Stimulated activated memory B cell treated with anti-CD40 and anti-IgM and Interleukin-4, amounts not matched to agents 10 μg/mL and 1 μg/mL and 100 μg/mL, for 72 hours (primary cell): Measurements from ENCODE around the gene LPCAT3.
A peak's percentile ranks its signal among the peaks of the same experiment; 100 is the strongest.
"Not testable (repeated sequence)": the region's sequence is repeated elsewhere in the genome, so short reads cannot be mapped to it uniquely, and the experiment has no call there.

ENCODE experiments used
- ATAC-seq: fragments of 150-1000 bp; cut with Tn5 transposase; 2 replicates; pipeline ENCODE4 v1.10.0; 2021
- H3K27ac Mint-ChIP-seq: one replicate; pipeline ENCODE4 v1.8.0; 2022; ENCODE audit warnings: mild to moderate bottlenecking, mixed read lengths
- H3K27me3 Mint-ChIP-seq: one replicate; pipeline ENCODE4 v1.8.0; 2022; ENCODE audit warnings: mixed read lengths
- H3K36me3 Mint-ChIP-seq: one replicate; pipeline ENCODE4 v1.8.0; 2022; ENCODE audit warnings: mixed read lengths
- H3K4me1 Mint-ChIP-seq: one replicate; pipeline ENCODE4 v1.8.0; 2022; ENCODE audit warnings: mixed read lengths
- H3K4me3 Mint-ChIP-seq: one replicate; pipeline ENCODE4 v1.8.0; 2022; ENCODE audit warnings: mild to moderate bottlenecking, moderate library complexity, mixed read lengths
- H3K9me3 Mint-ChIP-seq: one replicate; pipeline ENCODE4 v1.8.0; 2022; ENCODE audit warnings: mixed read lengths

Gene LPCAT3

GRCh38 chr12:7047306-7047705 is 29.0 kb upstream of the LPCAT3 start:
- ATAC-seq = no peak
- Mint-ChIP-seq H3K36me3 (no peaks in the 10 kb centered on the region), H3K27me3 (peaks cover 10% of the 10 kb centered on the region), H3K4me1 (peaks cover 5% of the 10 kb centered on the region), H3K9me3 (no peaks in the 10 kb centered on the region), H3K27ac (no peak overlapping the region), H3K4me3 (no peak overlapping the region)

GRCh38 chr12:7046383-7047105 is 28.3 kb upstream of the LPCAT3 start:
- Mint-ChIP-seq H3K4me1 (peaks cover 5% of the 10 kb centered on the region), H3K4me3 (no peak overlapping the region), H3K27ac (no peak overlapping the region), H3K9me3 (no peaks in the 10 kb centered on the region), H3K36me3 (no peaks in the 10 kb centered on the region), H3K27me3 (peaks cover 2% of the 10 kb centered on the region)
- no peak for ATAC-seq

GRCh38 chr12:7045913-7046312 is 27.6 kb upstream of the LPCAT3 start:
- H3K27me3 Mint-ChIP-seq = no peaks in the 10 kb centered on the region
- no peaks in the 10 kb centered on the region for H3K9me3 Mint-ChIP-seq
- no peak overlapping the region for H3K4me3 Mint-ChIP-seq
- peaks cover 5% of the 10 kb centered on the region for H3K4me1 Mint-ChIP-seq
- ATAC-seq = no peak
- no peaks in the 10 kb centered on the region for H3K36me3 Mint-ChIP-seq
- H3K27ac Mint-ChIP-seq = no peak overlapping the region

- H3K27ac Mint-ChIP-seq = no peak overlapping the region
- H3K27me3 Mint-ChIP-seq = no peaks in the 10 kb centered on the region
- no peaks in the 10 kb centered on the region for H3K9me3 Mint-ChIP-seq
- H3K4me3 Mint-ChIP-seq = no peak overlapping the region
- H3K4me1 Mint-ChIP-seq = peaks cover 5% of the 10 kb centered on the region
- no peaks in the 10 kb centered on the region for H3K36me3 Mint-ChIP-seq
- no peak for ATAC-seq
These were observed 24.6 kb upstream of the LPCAT3 start for GRCh38 chr12:7042842-7043241.

GRCh38 chr12:7039403-7039802 is 21.1 kb upstream of the LPCAT3 start:
- ATAC-seq = no peak
- no peaks in the 10 kb centered on the region for H3K4me1 Mint-ChIP-seq
- H3K27me3 Mint-ChIP-seq = no peaks in the 10 kb centered on the region
- H3K9me3 Mint-ChIP-seq = no peaks in the 10 kb centered on the region
- no peak overlapping the region for H3K4me3 Mint-ChIP-seq
- H3K36me3 Mint-ChIP-seq = no peaks in the 10 kb centered on the region
- no peak overlapping the region for H3K27ac Mint-ChIP-seq

- Mint-ChIP-seq H3K27ac (no peak overlapping the region), H3K27me3 (no peaks in the 10 kb centered on the region), H3K9me3 (no peaks in the 10 kb centered on the region), H3K4me3 (no peak overlapping the region), H3K4me1 (no peaks in the 10 kb centered on the region), H3K36me3 (no peaks in the 10 kb centered on the region)
- ATAC-seq = no peak
These were observed 20.3 kb upstream of the LPCAT3 start for GRCh38 chr12:7038591-7038990.

GRCh38 chr12:7037411-7037810 is 19.1 kb upstream of the LPCAT3 start:
- H3K27ac Mint-ChIP-seq, H3K27me3 Mint-ChIP-seq, H3K4me3 Mint-ChIP-seq, H3K9me3 Mint-ChIP-seq, H3K4me1 Mint-ChIP-seq, H3K36me3 Mint-ChIP-seq, ATAC-seq: not testable (repeated sequence)

GRCh38 chr12:7035463-7035862 is 17.2 kb upstream of the LPCAT3 start:
- Mint-ChIP-seq H3K27me3 (no peaks in the 10 kb centered on the region), H3K4me1 (no peaks in the 10 kb centered on the region), H3K4me3 (no peak overlapping the region), H3K27ac (no peak overlapping the region), H3K9me3 (no peaks in the 10 kb centered on the region), H3K36me3 (no peaks in the 10 kb centered on the region)
- no peak for ATAC-seq

- Mint-ChIP-seq H3K4me3 (no peak overlapping the region), H3K27me3 (no peaks in the 10 kb centered on the region), H3K36me3 (no peaks in the 10 kb centered on the region), H3K4me1 (no peaks in the 10 kb centered on the region), H3K9me3 (no peaks in the 10 kb centered on the region), H3K27ac (no peak overlapping the region)
- ATAC-seq = no peak
These were observed 16.2 kb upstream of the LPCAT3 start for GRCh38 chr12:7034464-7034863.

GRCh38 chr12:7032990-7033389 is 14.7 kb upstream of the LPCAT3 start:
- Mint-ChIP-seq H3K9me3 (no peaks in the 10 kb centered on the region), H3K27ac (no peak overlapping the region), H3K27me3 (no peaks in the 10 kb centered on the region), H3K4me1 (no peaks in the 10 kb centered on the region), H3K36me3 (no peaks in the 10 kb centered on the region), H3K4me3 (no peak overlapping the region)
- no peak for ATAC-seq

GRCh38 chr12:7031306-7031705 is 13.0 kb upstream of the LPCAT3 start:
- no peak overlapping the region for H3K27ac Mint-ChIP-seq
- no peaks in the 10 kb centered on the region for H3K4me1 Mint-ChIP-seq
- no peaks in the 10 kb centered on the region for H3K27me3 Mint-ChIP-seq
- H3K9me3 Mint-ChIP-seq = no peaks in the 10 kb centered on the region
- H3K4me3 Mint-ChIP-seq = no peak overlapping the region
- no peak for ATAC-seq
- H3K36me3 Mint-ChIP-seq = no peaks in the 10 kb centered on the region

- H3K27ac Mint-ChIP-seq = no peak overlapping the region
- H3K4me3 Mint-ChIP-seq = no peak overlapping the region
- H3K4me1 Mint-ChIP-seq = no peaks in the 10 kb centered on the region
- H3K27me3 Mint-ChIP-seq = no peaks in the 10 kb centered on the region
- no peak for ATAC-seq
- no peaks in the 10 kb centered on the region for H3K9me3 Mint-ChIP-seq
- no peaks in the 10 kb centered on the region for H3K36me3 Mint-ChIP-seq
These were observed 8.6 kb upstream of the LPCAT3 start for GRCh38 chr12:7026854-7027253.

- no peaks in the 10 kb centered on the region for H3K27me3 Mint-ChIP-seq
- H3K27ac Mint-ChIP-seq = no peak overlapping the region
- no peak overlapping the region for H3K4me3 Mint-ChIP-seq
- peaks cover 5% of the 10 kb centered on the region for H3K4me1 Mint-ChIP-seq
- ATAC-seq = no peak
- no peaks in the 10 kb centered on the region for H3K9me3 Mint-ChIP-seq
- no peaks in the 10 kb centered on the region for H3K36me3 Mint-ChIP-seq
These were observed 4.8 kb upstream of the LPCAT3 start for GRCh38 chr12:7023114-7023513.

GRCh38 chr12:7021956-7022355 is 3.7 kb upstream of the LPCAT3 start:
- Mint-ChIP-seq H3K36me3 (no peaks in the 10 kb centered on the region), H3K4me1 (peaks cover 16% of the 10 kb centered on the region), H3K27ac (no peak overlapping the region), H3K27me3 (no peaks in the 10 kb centered on the region), H3K4me3 (no peak overlapping the region), H3K9me3 (no peaks in the 10 kb centered on the region)
- no peak for ATAC-seq

- ATAC-seq = no peak
- Mint-ChIP-seq H3K9me3 (no peaks in the 10 kb centered on the region), H3K4me1 (peaks cover 29% of the 10 kb centered on the region), H3K27me3 (no peaks in the 10 kb centered on the region), H3K4me3 (peak overlapping the region; percentile 91), H3K36me3 (peaks cover 5% of the 10 kb centered on the region), H3K27ac (peak overlapping the region; percentile 77)
These were observed 830 bp upstream of the LPCAT3 start for GRCh38 chr12:7019043-7019569.

- no peaks in the 10 kb centered on the region for H3K9me3 Mint-ChIP-seq
- ATAC-seq = peak; percentile 24
- peak overlapping the region; percentile 91 for H3K4me3 Mint-ChIP-seq
- H3K27ac Mint-ChIP-seq = peak overlapping the region; percentile 77
- H3K36me3 Mint-ChIP-seq = peaks cover 15% of the 10 kb centered on the region
- H3K27me3 Mint-ChIP-seq = no peaks in the 10 kb centered on the region
- H3K4me1 Mint-ChIP-seq = peaks cover 33% of the 10 kb centered on the region
These were observed 366 bp downstream of the LPCAT3 start for GRCh38 chr12:7017870-7018349.
